HG03039 (cell line): ENCODE results near the gene TNS4.

Source experiments
- ATAC-seq: cut with Tn5 transposase; IDR thresholded peaks from one replicate; pipeline ENCODE4 v1.9.1; 2021; ENCODE audit warnings: mild to moderate bottlenecking, moderate library complexity; ENCODE audit not compliant: unreplicated experiment

TNS4 gene

GRCh38 chr17:40459636-40460603, 41.5 kb downstream of the TNS4 start:
- no peak for ATAC-seq

GRCh38 chr17:40458851-40459482, 42.5 kb downstream of the TNS4 start:
- ATAC-seq, result no peak

- no peak for ATAC-seq
These were observed 43.2 kb downstream of the TNS4 start for GRCh38 chr17:40457964-40458791.

- ATAC-seq, result no peak
These were observed 44.1 kb downstream of the TNS4 start for GRCh38 chr17:40457369-40457768.

GRCh38 chr17:40456396-40456951, 44.9 kb downstream of the TNS4 start:
- ATAC-seq, result no peak

GRCh38 chr17:40454613-40454995, 46.8 kb downstream of the TNS4 start:
- no peak for ATAC-seq

GRCh38 chr17:40453881-40454612, 47.4 kb downstream of the TNS4 start:
- ATAC-seq, result no peak

- no peak for ATAC-seq
These were observed 48.5 kb downstream of the TNS4 start for GRCh38 chr17:40452921-40453378.

- ATAC-seq, result no peak
These were observed 49.1 kb downstream of the TNS4 start for GRCh38 chr17:40452216-40452787.

- no peak for ATAC-seq
These were observed 50.0 kb downstream of the TNS4 start for GRCh38 chr17:40451420-40451819.

- ATAC-seq, result no peak
These were observed 51.2 kb downstream of the TNS4 start for GRCh38 chr17:40450175-40450574.

GRCh38 chr17:40448639-40449261, 52.7 kb downstream of the TNS4 start:
- no peak for ATAC-seq

- ATAC-seq, result no peak
These were observed 53.2 kb downstream of the TNS4 start for GRCh38 chr17:40448213-40448638.

GRCh38 chr17:40447806-40448205, 53.6 kb downstream of the TNS4 start:
- ATAC-seq, result no peak

- ATAC-seq, result no peak
These were observed 54.2 kb downstream of the TNS4 start for GRCh38 chr17:40447148-40447644.

GRCh38 chr17:40445751-40446468, 55.5 kb downstream of the TNS4 start:
- ATAC-seq, result no peak

- ATAC-seq, result no peak
These were observed 57.2 kb downstream of the TNS4 start for GRCh38 chr17:40443988-40444899.
